Mammary epithelial cell (primary cell): ENCODE measurements around the gene FXYD6.

Experiments used
- CTCF ChIP-seq, 2 donors: IDR thresholded peaks in 1 of 2; conservative IDR thresholded peaks in 1 of 2; 2 replicates each; pipeline ENCODE4 v1.5.1; 2011 to 2012; ENCODE audit warnings: inconsistent platforms in 2 of 2, low read length in 2 of 2, mild to moderate bottlenecking in 2 of 2, control low read depth in 1 of 2, low read depth in 1 of 2; ENCODE audit not compliant: insufficient read depth in 1 of 2; ENCODE audit errors: extremely low read depth in 1 of 2
- EZH2 ChIP-seq: IDR thresholded peaks from 2 replicates; pipeline ENCODE4 v1.6.1; 2012; ENCODE audit warnings: low read length, inconsistent platforms, borderline replicate concordance

GRCh38 chr11:117851852-117852251, 24.6 kb downstream of the FXYD6 start:
- TF ChIP-seq CTCF (conservative IDR thresholded peaks at IDR 0.05 in 1 of 2, IDR thresholded peaks at IDR 0.05 in 1 of 2; ENCODE audit: extremely low read depth in 1 of 2, insufficient read depth in 1 of 2, low read depth in 1 of 2, low read length in 2 of 2): no peak
- TF ChIP-seq EZH2: no peak
